IMR-90 (cell line): Measurements from ENCODE around the gene RARB. TPM values are rescaled to one million over a fixed set of nuclear protein-coding genes. Genes with fewer than 3 reads are reported as not detected.

Experiments used
- ATAC-seq: fragments of 200-7000 bp; cut with Tn5 transposase; 2 replicates; pipeline ENCODE4 v1.9.1; 2020; ENCODE audit warnings: low read depth, mild to moderate bottlenecking, moderate library complexity
- BruUV-seq: library from RNA; stranded (reverse); fragments of 400-500 nt; replicated peaks from 2 replicates; lab custom pipeline; 2021; lab: Mats Ljungman, UMichigan
- CTCF ChIA-PET: fragments of 300-600 bp; formaldehyde crosslinking; extraction: SDS; loops from one replicate; lab custom pipeline; 2021; ENCODE audit warnings: antibody characterized with exemption; lab: Yijun Ruan, JAX
- POLR2A ChIA-PET: fragments of 300-600 bp; sonication (Branson Sonifier 250); formaldehyde crosslinking; loops from one replicate; lab custom pipeline; 2022; ENCODE audit warnings: antibody characterized with exemption; ENCODE audit not compliant: unreplicated experiment; lab: Charles Lee
- DNase-seq: peaks from one replicate; pipeline ENCODE4 v3.0.0; 2013
- H2AFZ ChIP-seq: replicated peaks from 2 replicates; pipeline ENCODE3; 2013; ENCODE audit warnings: low read length, mild to moderate bottlenecking; ENCODE audit not compliant: poor library complexity
- H2AK5ac ChIP-seq: 2 replicates; pipeline ENCODE4 v1.6.1; 2013; ENCODE audit warnings: low read depth, low read length, inconsistent platforms
- H2AK9ac ChIP-seq: replicated peaks from 2 replicates; pipeline ENCODE3; 2013; ENCODE audit warnings: mild to moderate bottlenecking, low read depth, low read length, moderate library complexity; ENCODE audit not compliant: poor library complexity
- H2BK120ac ChIP-seq: 2 replicates; pipeline ENCODE4 v1.6.1; 2013; ENCODE audit warnings: low read depth, low read length, inconsistent platforms
- H2BK15ac ChIP-seq: 3 replicates; pipeline ENCODE4 v1.6.1; 2013; ENCODE audit warnings: low read depth, low read length, inconsistent platforms
- H2BK20ac ChIP-seq: 2 replicates; pipeline ENCODE4 v1.6.1; 2013; ENCODE audit warnings: low read depth, mild to moderate bottlenecking, inconsistent platforms, low read length, moderate library complexity
- H2BK5ac ChIP-seq: 2 replicates; pipeline ENCODE4 v1.6.1; 2013; ENCODE audit warnings: mild to moderate bottlenecking, low read depth, low read length, inconsistent platforms; ENCODE audit not compliant: poor library complexity, severe bottlenecking
- H3K14ac ChIP-seq: replicated peaks from 2 replicates; pipeline ENCODE4 v1.6.1; 2013; ENCODE audit warnings: low read depth, low read length, inconsistent platforms
- H3K18ac ChIP-seq: 2 replicates; pipeline ENCODE4 v1.6.1; 2013; ENCODE audit warnings: low read depth, low read length, control low read depth
- H3K23ac ChIP-seq: 2 replicates; pipeline ENCODE4 v1.6.1; 2013; ENCODE audit warnings: low read depth, low read length, inconsistent platforms
- H3K27ac ChIP-seq: 2 replicates; pipeline ENCODE4 v1.5.1; 2013; ENCODE audit warnings: mild to moderate bottlenecking, control low read depth, low read length; ENCODE audit not compliant: insufficient read depth
- H3K27me3 ChIP-seq: 2 replicates; pipeline ENCODE4 v1.6.1; 2013; ENCODE audit warnings: low read length; ENCODE audit not compliant: control insufficient read depth, insufficient read depth
- H3K36me3 ChIP-seq: 2 replicates; pipeline ENCODE4 v1.6.1; 2013; ENCODE audit warnings: low read length, mixed read lengths; ENCODE audit not compliant: control insufficient read depth, insufficient read depth
- H3K4ac ChIP-seq: 2 replicates; pipeline ENCODE4 v1.6.1; 2013; ENCODE audit warnings: low read depth, low read length, inconsistent platforms
- H3K4me1 ChIP-seq: 2 replicates; pipeline ENCODE4 v1.6.1; 2013; ENCODE audit warnings: low read length, mixed read lengths; ENCODE audit not compliant: control insufficient read depth, insufficient read depth
- H3K4me2 ChIP-seq: 2 replicates; pipeline ENCODE4 v1.6.1; 2013; ENCODE audit warnings: low read depth, mild to moderate bottlenecking, control low read depth, low read length, moderate library complexity
- H3K4me3 ChIP-seq: 2 replicates; pipeline ENCODE4 v1.5.1; 2013; ENCODE audit warnings: low read depth, mild to moderate bottlenecking, control low read depth, low read length, moderate library complexity; ENCODE audit not compliant: insufficient read depth
- H3K56ac ChIP-seq: 2 replicates; pipeline ENCODE4 v1.6.1; 2013; ENCODE audit warnings: low read length, inconsistent platforms; ENCODE audit not compliant: insufficient read depth; ENCODE audit errors: extremely low read depth
- H3K79me1 ChIP-seq, 2 experiments: 2 replicates each; pipeline ENCODE4 v1.6.1; 2013; ENCODE audit warnings: low read length in 2 of 2, inconsistent platforms in 1 of 2, low read depth in 1 of 2
- H3K9ac ChIP-seq: 2 replicates; pipeline ENCODE4 v1.6.1; 2013; ENCODE audit warnings: low read depth, low read length, control low read depth
- H3K9me1 ChIP-seq: 2 replicates; pipeline ENCODE4 v1.6.1; 2013; ENCODE audit warnings: low read length, inconsistent platforms; ENCODE audit not compliant: insufficient read depth
- H3K9me3 ChIP-seq: 2 replicates; pipeline ENCODE4 v1.6.1; 2013; ENCODE audit warnings: low read length; ENCODE audit not compliant: control insufficient read depth, insufficient read depth
- H4K20me1 ChIP-seq: 2 replicates; pipeline ENCODE4 v1.6.1; 2013; ENCODE audit warnings: low read length, inconsistent platforms; ENCODE audit not compliant: insufficient read depth
- H4K5ac ChIP-seq: 2 replicates; pipeline ENCODE4 v1.6.1; 2013; ENCODE audit warnings: mild to moderate bottlenecking, low read depth, low read length, control low read depth
- H4K8ac ChIP-seq, 2 experiments: 2 replicates each; pipeline ENCODE4 v1.6.1; 2013; ENCODE audit warnings: low read depth in 2 of 2, low read length in 2 of 2, control low read depth in 1 of 2, inconsistent platforms in 1 of 2
- H4K91ac ChIP-seq: 2 replicates; pipeline ENCODE4 v1.6.1; 2013; ENCODE audit warnings: low read depth, low read length, inconsistent platforms; ENCODE audit not compliant: insufficient read depth
- FOS ChIP-seq: fragments of 150-350 bp; IDR thresholded peaks from 2 replicates; pipeline ENCODE4 v1.6.1; 2016; ENCODE audit warnings: low read depth, low read length
- NFE2L2 ChIP-seq: fragments of 150-350 bp; IDR thresholded peaks from 2 replicates; pipeline ENCODE4 v1.6.1; 2016; ENCODE audit warnings: low read depth, mild to moderate bottlenecking, low read length
- POLR2A ChIP-seq: IDR thresholded peaks from 2 replicates; pipeline ENCODE4 v1.6.1; 2012; ENCODE audit warnings: mild to moderate bottlenecking, low read depth, low read length
- RAD21 ChIP-seq: IDR thresholded peaks from 2 replicates; pipeline ENCODE4 v1.6.1; 2012; ENCODE audit warnings: low read length, improper control_type of control experiment
- WGBS, 2 experiments: methylation state at CpG; one replicate each; pipeline versions ENCODE4 v1.1.5 to v1.1.7; 2013; ENCODE audit warnings: missing lambda C conversion rate in 2 of 2; ENCODE audit not compliant: insufficient read length in 1 of 2; ENCODE audit errors: extremely low coverage in 2 of 2; 5-methylcytosine and 5-hydroxymethylcytosine counted together
- dilution Hi-C: fragments of 300-500 bp; cut with HindIII; formaldehyde crosslinking; loops from one replicate; pipeline ENCODE4 v1.14.3; 2018; ENCODE audit warnings: low sequenced_read_pairs; ENCODE audit not compliant: unreplicated experiment
- in situ Hi-C: fragments of 300-500 bp; cut with MboI; formaldehyde crosslinking; loops from 3 replicates; pipeline ENCODE4 v1.14.3; 2019; ENCODE audit warnings: low sequenced_read_pairs, inconsistent platforms, mixed read lengths
- intact Hi-C: fragments of 100-400 bp; cut with micrococcal nuclease; formaldehyde crosslinking; loops from 2 replicates; pipeline ENCODE4 v1.10.0; 2022
- polyA plus RNA-seq, 3 experiments: library from polyadenylated mRNA; depleted of rRNA; stranded (reverse); fragments of >200 nt; gene quantifications; 2 replicates each; pipeline ENCODE4 v1.2.3, GENCODE V29; 2012; ENCODE audit warnings: low replicate concordance in 1 of 3
- total RNA-seq: library from RNA; depleted of rRNA; stranded (reverse); fragments of >200 nt; gene quantifications from 2 replicates; pipeline ENCODE4 v1.2.3, GENCODE V29; 2012
- TF ChIP-seq, protein P1 (sequence below): fragments of 150-350 bp; IDR thresholded peaks from 2 replicates; pipeline ENCODE4 v1.6.1; 2017; ENCODE audit warnings: mild to moderate bottlenecking, antibody characterized with exemption, low read length, low read depth
- TF ChIP-seq, protein P2 (sequence below): conservative IDR thresholded peaks from 2 replicates; pipeline ENCODE4 v1.5.1; 2012; ENCODE audit warnings: mild to moderate bottlenecking, low read depth, low read length, improper control_type of control experiment

The RARB gene
- total and polyA plus RNA-seq, 2 of the 4 experiments (the other 2 are of a cell fraction) = 0.53 to 1.4 TPM

DNA sequence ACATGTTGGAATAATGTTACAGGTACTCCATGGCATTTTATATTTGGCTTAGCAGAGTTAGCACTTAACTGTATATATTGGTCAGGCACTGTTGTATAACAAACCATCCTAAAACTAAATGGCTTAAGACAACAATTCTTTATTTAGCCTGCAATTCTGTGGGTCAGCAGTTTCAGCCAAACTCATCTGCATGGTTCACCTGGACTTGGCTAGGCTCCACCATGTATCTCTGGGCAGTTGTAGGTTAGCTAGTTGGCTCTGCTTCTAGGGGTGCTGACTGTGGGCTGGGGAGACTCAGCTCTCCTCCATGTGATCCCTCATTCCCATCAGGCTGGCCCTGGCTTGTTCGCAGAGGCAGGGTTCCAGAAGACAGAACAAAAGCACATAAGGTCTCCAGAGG lies 34.4 kb downstream of the RARB start:
- no peak overlapping the region for H2AK9ac ChIP-seq
- H3K27me3 ChIP-seq = no peaks in the 10 kb centered on the region
- no peak overlapping the region for H3K4me2 ChIP-seq
- H3K79me1 ChIP-seq = no peaks in the 10 kb centered on the region
- in situ Hi-C loops (no loop called here), dilution Hi-C loops (no loop called here), intact Hi-C loops (no loop called here)
- no peak overlapping the region for H3K56ac ChIP-seq
- H4K91ac ChIP-seq = no peak overlapping the region
- H2BK120ac ChIP-seq = no peak overlapping the region
- H4K20me1 ChIP-seq = no peaks in the 10 kb centered on the region
- BruUV-seq = no TSS peak
- H3K4me3 ChIP-seq = no peak overlapping the region
- no peak overlapping the region for H3K4ac ChIP-seq
- H2BK15ac ChIP-seq = no peak overlapping the region
- ChIA-PET POLR2A (no interaction called here), CTCF (interaction anchor here (0.5 kb wide), 1 partner anchor 649 kb away, joined by 7 read pairs; no protein-coding TSS in a partner anchor)
- no peak overlapping the region for H2AFZ ChIP-seq
- no peak overlapping the region for H3K9ac ChIP-seq
- no peak overlapping the region for H2AK5ac ChIP-seq
- TF ChIP-seq POLR2A = no peak
- TF ChIP-seq, protein P1, sequence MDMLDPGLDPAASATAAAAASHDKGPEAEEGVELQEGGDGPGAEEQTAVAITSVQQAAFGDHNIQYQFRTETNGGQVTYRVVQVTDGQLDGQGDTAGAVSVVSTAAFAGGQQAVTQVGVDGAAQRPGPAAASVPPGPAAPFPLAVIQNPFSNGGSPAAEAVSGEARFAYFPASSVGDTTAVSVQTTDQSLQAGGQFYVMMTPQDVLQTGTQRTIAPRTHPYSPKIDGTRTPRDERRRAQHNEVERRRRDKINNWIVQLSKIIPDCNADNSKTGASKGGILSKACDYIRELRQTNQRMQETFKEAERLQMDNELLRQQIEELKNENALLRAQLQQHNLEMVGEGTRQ = no peak
- TF ChIP-seq RAD21 = no peak
- TF ChIP-seq NFE2L2 = no peak
- TF ChIP-seq FOS = no peak
- TF ChIP-seq, protein P2, sequence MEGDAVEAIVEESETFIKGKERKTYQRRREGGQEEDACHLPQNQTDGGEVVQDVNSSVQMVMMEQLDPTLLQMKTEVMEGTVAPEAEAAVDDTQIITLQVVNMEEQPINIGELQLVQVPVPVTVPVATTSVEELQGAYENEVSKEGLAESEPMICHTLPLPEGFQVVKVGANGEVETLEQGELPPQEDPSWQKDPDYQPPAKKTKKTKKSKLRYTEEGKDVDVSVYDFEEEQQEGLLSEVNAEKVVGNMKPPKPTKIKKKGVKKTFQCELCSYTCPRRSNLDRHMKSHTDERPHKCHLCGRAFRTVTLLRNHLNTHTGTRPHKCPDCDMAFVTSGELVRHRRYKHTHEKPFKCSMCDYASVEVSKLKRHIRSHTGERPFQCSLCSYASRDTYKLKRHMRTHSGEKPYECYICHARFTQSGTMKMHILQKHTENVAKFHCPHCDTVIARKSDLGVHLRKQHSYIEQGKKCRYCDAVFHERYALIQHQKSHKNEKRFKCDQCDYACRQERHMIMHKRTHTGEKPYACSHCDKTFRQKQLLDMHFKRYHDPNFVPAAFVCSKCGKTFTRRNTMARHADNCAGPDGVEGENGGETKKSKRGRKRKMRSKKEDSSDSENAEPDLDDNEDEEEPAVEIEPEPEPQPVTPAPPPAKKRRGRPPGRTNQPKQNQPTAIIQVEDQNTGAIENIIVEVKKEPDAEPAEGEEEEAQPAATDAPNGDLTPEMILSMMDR = no peak
- no peak overlapping the region for H3K27ac ChIP-seq
- no peak overlapping the region for H3K18ac ChIP-seq
- H2BK20ac ChIP-seq = no peak overlapping the region
- no peak overlapping the region for H4K8ac ChIP-seq
- ATAC-seq = peak; percentile 27; the same call in 1 of the 2 replicates
- no peak for DNase-seq
- H3K9me1 ChIP-seq = no peaks in the 10 kb centered on the region
- H3K36me3 ChIP-seq = no peaks in the 10 kb centered on the region
- no peaks in the 10 kb centered on the region for H3K9me3 ChIP-seq
- no peak overlapping the region for H3K23ac ChIP-seq
- no CpG with 5 or more reads among the region's 1 CpG for WGBS, 2 experiments
- H4K5ac ChIP-seq = no peak overlapping the region
- H3K4me1 ChIP-seq = peaks cover 2% of the 10 kb centered on the region; the same call in 1 of the 2 replicates
- H3K14ac ChIP-seq = no peak overlapping the region
- H2BK5ac ChIP-seq = no peak overlapping the region
